ENCODE results near the gene BCL11A. TPM values are rescaled to one million over a fixed set of nuclear protein-coding genes. Genes with fewer than 3 reads are reported as not detected.

Gene BCL11A
- total RNA-seq, 4 donors from 2014 or later = 1.5 to 8.8 (median 3.2) TPM

DNA sequence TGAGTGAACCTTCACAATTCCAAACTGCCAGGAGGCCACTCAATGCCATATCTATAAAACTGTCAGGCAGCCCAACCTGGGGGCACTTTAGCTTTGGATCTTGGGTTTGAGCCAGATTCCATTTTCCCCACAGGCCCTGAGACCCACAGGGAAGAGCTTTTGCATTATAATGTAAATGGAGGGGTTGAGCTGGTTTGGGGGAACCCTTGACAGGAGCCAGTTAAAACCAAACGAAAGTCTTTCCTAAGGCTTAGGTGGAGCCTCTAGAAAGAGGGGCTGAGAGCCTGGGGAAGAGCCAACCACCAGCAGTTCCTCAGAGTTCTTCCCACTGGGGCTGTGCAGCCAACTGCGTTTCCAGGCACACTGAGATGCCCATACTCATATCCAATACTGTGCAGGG, 42.7 kb downstream of the BCL11A start:
- Histone ChIP-seq H3K27ac (no peak overlapping the region), H3K27me3 (no peaks in the 10 kb centered on the region), H3K9me3 (no peaks in the 10 kb centered on the region), H3K36me3 (no peaks in the 10 kb centered on the region), H3K4me1 (no peaks in the 10 kb centered on the region), H3K4me3 (no peak overlapping the region)
- intact Hi-C loops (cut with DNase I; ENCODE audit: low total_unique reads) = no loop called here
- no peak for DNase-seq
- no peak for TF ChIP-seq CTCF (IDR thresholded peaks at IDR 0.05)
- no peak for TF ChIP-seq POLR2A (IDR thresholded peaks at IDR 0.05)

- no peaks in the 10 kb centered on the region for H3K9me3 ChIP-seq
- no peaks in the 10 kb centered on the region for H3K36me3 ChIP-seq
- TF ChIP-seq POLR2A (IDR thresholded peaks at IDR 0.05) (no peak), CTCF (IDR thresholded peaks at IDR 0.05) (no peak)
- H3K27ac ChIP-seq = no peak overlapping the region
- no peak overlapping the region for H3K4me3 ChIP-seq
- H3K4me1 ChIP-seq = no peaks in the 10 kb centered on the region
- intact Hi-C loops (cut with DNase I; ENCODE audit: low total_unique reads) = no loop called here
- no peaks in the 10 kb centered on the region for H3K27me3 ChIP-seq
- no peak for DNase-seq
Observed at GRCh38 chr2:60509066-60509465, 44.4 kb downstream of the BCL11A start.

DNA sequence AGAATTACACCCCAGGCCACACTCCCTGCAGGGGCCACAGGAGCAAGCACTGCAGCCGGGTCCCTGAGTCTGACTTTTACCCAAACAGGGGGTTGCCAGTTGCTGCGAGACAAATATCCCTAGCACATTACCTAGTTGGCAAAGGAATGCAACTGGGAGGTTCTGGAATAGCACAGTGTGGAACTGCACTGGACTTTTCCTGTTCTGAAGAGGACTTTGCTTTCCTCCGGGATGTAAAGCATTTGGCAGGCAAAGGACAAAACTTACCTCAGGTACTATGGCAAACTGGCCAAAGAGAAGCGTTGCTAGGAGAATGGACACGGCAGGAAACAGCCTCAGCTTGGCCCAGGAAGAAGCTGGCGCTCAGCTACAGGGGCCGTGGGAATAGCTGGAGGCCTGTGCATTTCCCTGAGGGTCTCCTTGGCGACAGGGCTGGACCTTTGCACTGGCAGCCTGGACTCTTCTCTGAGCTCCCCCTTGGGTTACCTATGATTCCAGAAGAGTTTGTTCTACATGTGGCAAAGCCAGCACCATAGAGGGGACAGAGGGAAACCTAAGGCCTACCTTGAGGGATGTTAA, 45.0 kb downstream of the BCL11A start:
- Histone ChIP-seq H3K27ac (no peak overlapping the region), H3K36me3 (no peaks in the 10 kb centered on the region), H3K4me1 (no peaks in the 10 kb centered on the region), H3K9me3 (no peaks in the 10 kb centered on the region), H3K4me3 (no peak overlapping the region), H3K27me3 (no peaks in the 10 kb centered on the region)
- intact Hi-C loops (cut with DNase I; ENCODE audit: low total_unique reads) = no loop called here
- no peak for DNase-seq
- TF ChIP-seq POLR2A (IDR thresholded peaks at IDR 0.05) = no peak

DNA sequence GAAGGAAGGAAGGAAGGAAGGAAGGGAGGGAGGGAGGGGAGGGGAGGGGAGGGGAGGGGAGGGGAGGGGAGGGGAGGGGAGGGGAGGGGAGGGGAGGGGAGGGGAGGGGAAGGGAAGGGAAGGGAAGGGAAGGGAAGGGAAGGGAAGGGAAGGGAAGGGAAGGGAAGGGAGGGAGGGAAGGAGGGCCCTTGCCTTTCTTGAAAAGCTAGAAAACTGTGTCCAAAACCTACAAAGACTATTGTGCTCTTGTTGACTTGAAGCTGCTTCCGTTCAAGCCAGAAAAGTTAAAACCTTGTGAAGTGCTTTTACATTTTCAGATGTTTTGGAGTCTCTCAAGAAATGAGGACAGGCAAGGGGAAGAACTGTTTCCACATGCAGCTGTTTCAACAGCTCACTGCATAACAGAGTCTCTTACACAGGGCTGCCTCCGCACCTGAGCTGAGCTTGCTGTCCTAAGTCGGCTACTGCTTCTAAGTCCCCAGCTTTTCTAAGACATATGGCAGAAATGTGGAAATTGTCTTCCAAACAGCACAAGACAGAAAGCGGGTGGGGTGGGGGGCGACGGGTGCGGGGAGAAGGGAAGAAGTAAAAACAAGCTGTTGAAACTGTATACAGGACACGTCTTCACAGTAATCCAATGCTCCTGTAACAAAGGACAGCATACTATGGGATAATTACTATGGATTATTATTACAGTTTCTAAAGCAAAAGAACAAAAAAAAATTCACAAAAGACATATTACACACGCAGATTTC, 46.1 kb downstream of the BCL11A start:
- no peak overlapping the region for H3K4me3 ChIP-seq
- H3K4me1 ChIP-seq = no peaks in the 10 kb centered on the region
- no peaks in the 10 kb centered on the region for H3K36me3 ChIP-seq
- no peaks in the 10 kb centered on the region for H3K9me3 ChIP-seq
- no peak overlapping the region for H3K27ac ChIP-seq
- TF ChIP-seq CTCF (IDR thresholded peaks at IDR 0.05) = no peak
- no peak for TF ChIP-seq POLR2A (IDR thresholded peaks at IDR 0.05)
- no peaks in the 10 kb centered on the region for H3K27me3 ChIP-seq
- no peak for DNase-seq
- intact Hi-C loops (cut with DNase I; ENCODE audit: low total_unique reads) = no loop called here

DNA sequence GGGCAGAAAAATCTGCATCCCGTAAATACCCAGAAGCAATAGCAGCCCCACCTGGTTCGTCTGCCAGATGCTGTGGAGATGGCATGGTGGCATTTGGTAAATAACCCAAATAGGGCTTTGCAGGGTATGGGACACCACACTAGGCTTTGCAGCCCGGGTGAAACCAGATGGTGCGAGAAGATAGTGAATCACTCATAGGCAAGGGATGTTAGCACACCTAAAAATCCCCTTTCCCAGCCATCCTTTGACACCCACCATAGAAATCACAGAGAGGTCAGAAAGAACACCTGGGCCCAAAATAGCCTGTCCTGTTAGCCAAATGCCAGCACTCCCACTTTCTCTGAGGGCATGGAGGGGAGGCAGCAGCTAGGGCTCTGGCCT, 47.6 kb downstream of the BCL11A start:
- Histone ChIP-seq H3K27me3 (no peaks in the 10 kb centered on the region), H3K36me3 (no peaks in the 10 kb centered on the region), H3K4me3 (no peak overlapping the region), H3K9me3 (no peaks in the 10 kb centered on the region), H3K4me1 (no peaks in the 10 kb centered on the region), H3K27ac (no peak overlapping the region)
- intact Hi-C loops (cut with DNase I; ENCODE audit: low total_unique reads) = no loop called here
- TF ChIP-seq POLR2A (IDR thresholded peaks at IDR 0.05) = no peak
- TF ChIP-seq CTCF (IDR thresholded peaks at IDR 0.05) = no peak
- no peak for DNase-seq
